Measurements from ENCODE around the gene ELL.

DNA sequence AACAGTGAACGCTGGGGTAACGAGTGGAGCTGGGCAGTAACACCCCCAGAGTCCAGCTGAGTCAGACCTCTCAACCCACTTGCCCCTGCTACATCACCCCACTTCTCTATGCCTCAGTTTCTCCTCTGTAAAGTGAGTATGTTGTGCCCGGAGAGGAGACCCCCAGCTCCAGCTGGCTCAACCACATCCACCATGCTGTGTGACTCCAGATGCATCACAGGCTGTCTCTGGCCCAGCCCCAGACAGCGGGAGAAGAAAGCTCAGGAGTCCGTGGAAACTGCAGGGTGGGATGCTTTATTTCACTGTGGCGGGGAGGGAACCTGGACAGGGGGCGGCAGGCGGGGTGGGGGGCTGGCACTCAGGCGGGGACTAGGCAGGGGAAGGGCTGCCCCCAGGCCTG, 9.6 kb upstream of the ELL start:
- TF ChIP-seq, protein P1, sequence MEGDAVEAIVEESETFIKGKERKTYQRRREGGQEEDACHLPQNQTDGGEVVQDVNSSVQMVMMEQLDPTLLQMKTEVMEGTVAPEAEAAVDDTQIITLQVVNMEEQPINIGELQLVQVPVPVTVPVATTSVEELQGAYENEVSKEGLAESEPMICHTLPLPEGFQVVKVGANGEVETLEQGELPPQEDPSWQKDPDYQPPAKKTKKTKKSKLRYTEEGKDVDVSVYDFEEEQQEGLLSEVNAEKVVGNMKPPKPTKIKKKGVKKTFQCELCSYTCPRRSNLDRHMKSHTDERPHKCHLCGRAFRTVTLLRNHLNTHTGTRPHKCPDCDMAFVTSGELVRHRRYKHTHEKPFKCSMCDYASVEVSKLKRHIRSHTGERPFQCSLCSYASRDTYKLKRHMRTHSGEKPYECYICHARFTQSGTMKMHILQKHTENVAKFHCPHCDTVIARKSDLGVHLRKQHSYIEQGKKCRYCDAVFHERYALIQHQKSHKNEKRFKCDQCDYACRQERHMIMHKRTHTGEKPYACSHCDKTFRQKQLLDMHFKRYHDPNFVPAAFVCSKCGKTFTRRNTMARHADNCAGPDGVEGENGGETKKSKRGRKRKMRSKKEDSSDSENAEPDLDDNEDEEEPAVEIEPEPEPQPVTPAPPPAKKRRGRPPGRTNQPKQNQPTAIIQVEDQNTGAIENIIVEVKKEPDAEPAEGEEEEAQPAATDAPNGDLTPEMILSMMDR (conservative IDR thresholded peaks at IDR 0.05 in 1 of 2, IDR thresholded peaks at IDR 0.05 in 1 of 2; ENCODE audit: extremely low read depth in 1 of 2, insufficient read depth in 1 of 2, low read depth in 1 of 2, low read length in 2 of 2), result no peak
- TF ChIP-seq EZH2 (IDR thresholded peaks at IDR 0.05; ENCODE audit: borderline replicate concordance, low read length), result no peak

Data from mammary epithelial cell (primary cell).